SKM-1 (cell line): ENCODE measurements around the gene WASL.
"Not testable (repeated sequence)": the region's sequence is repeated elsewhere in the genome, so short reads cannot be mapped to it uniquely, and the experiment has no call there.

Source experiments
- DNase-seq: peaks from one replicate; lab custom pipeline; 2025; ENCODE audit not compliant: unreplicated experiment; lab: John Stamatoyannopoulos, UW

WASL gene

DNA sequence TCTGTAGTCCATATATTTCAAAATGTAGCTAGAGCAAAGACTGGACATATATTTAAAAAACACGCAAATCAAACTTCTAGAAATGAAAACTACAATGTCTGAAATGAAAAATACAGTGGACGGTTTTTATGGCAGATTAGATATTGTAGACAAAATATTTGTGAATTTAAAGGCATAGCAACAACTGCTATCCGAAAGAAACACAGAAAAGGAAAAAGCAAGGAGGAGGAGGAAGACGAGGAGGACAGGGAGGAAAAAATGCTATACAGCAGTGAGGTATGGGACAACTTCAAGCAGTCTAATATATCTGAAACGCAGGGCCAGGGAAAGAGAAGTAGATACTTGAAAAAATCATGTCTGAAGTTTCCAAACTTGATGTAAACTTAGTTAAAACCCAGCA is 13.3 kb downstream of the WASL start:
- DNase-seq: no peak

DNA sequence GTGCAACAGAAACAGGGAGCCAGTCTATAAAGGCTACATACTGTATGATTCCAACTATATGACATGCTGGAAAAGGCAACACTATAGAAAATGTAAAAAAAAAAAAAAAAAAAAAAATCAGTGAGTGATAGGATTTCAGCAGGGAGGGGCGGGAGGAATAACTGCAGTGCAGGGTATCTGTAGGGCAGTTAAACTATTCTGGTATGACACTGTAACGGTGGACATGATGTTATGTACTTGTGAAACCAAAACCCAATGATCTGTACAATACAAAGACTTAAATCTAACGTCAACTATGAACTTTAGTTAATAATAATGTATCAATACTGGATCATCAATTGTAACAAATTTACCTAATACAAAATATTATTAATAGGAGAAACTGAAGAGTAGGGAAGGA is 14.3 kb downstream of the WASL start:
- no peak for DNase-seq

DNA sequence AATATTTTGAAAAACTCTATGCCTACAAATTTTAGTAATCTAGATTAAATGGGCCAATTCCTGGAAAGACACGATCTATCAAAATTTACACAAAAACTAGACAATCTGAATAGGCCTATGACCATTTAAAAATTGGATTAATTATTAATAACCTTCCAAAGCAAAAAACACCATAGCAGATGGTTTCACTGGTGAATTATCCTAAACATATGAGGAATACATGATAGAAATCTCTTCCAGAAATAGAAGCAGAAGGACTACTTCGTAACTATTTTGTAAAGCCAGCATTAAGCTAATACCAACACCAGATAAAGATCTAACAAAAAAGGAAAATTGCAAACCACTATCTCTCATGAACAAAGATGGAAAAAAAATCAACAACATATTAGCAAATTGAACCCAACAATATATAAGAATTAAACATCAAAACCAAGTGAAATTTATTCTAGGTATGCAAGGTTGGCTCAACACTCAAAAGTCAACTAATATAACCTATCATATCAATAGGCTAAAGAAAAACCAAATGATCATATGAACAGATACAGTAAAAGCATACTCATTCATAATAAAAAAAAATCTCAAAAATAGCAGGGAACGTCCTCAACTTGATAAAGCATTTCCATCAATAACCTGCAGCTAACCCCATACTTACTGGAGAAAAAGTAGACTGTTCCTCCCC is 16.3 kb downstream of the WASL start:
- DNase-seq: no peak

DNA sequence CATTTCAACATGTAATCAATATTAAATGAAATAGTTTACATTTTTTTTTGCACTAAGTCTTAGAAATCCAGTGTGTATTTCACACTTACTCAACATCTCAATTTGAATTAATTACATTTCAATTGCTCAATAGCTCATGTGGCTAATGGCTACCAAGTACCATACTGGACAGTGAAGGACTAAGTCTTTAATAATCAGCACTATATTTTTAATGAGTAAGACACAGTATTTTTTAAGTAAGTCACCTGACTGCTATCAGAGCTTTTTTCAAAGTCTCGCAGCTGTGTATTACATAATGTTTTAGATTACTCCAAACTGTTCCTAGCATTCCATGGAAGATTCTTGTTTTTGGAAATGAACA is 19.6 kb downstream of the WASL start:
- DNase-seq: no peak

DNA sequence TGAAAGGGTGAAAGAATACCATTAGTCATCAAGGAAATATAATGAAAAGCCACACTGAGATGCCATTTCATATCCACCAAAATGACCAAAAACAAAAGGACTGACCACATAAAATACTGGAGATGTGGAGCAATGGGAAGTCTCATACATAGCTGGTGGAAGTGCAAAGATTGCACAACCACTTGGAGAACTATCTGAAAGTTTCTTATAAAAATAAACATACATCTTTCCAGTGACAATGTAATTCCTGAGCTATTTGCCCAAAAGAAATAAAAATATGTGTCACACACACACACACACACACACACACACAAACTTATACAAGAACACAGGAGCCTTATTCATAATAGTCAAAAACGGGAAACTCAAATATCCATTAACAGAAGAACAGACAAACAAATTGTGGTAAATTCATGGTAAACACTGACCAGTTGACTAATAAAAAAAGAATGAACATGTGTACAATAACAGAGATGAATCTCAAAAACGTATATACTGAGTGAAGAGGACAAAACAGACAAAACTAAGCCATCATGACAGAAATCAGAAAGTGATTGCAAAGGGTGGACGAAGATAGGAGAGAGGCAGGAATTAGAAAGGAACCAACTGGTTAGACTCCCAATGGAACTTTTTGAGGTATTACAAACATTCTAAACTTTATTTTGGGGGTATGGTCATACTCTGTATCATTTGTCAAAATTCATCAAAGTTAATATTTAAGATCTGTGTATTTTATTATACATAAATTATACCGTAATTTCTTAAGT is 21.5 kb downstream of the WASL start:
- no peak for DNase-seq

DNA sequence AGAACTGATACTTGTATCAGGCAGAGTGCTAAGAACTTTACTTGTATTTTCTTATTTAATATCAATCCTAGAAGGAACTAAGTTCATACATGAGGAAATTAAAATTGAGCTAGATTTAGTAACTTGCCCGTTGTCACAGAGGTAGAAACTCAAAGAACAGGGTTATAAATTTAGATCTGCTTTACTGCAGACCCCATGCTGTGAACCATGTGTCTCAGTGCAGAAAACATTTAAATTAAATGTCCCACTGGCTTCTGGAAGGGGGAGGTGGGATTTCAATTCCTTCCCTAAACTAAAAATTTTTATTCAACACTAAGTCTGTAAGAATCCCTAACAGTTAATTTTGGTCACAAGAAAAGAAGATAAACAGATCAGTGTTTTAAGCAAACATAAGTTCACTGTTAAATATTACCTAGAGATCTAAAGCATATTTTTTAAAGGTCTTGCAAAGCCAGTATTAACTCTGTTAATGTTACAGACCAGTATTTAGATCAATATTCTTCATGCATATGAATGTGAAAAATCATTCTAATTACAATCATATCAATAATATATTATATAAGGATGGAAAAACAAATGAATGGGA is 23.1 kb downstream of the WASL start:
- no peak for DNase-seq

DNA sequence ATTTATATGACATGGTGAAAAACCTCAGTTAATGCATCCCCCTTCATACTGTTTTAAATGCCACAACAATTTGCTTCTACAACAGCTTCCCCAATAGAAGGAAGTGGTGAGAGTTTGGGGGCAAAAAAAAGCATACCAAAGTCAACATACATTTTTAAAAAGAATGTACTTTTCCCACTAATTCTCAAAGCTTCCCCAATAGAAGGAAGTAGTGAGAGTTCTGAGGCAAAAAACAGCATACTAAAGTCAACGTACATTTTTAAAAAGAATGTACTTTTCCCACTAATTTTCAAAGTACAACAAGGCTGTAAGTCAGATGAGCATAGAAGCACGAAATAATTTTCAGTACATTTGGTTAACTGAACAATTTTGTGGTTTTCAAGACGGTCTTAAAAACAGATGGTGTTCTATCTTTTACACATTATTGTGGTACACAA is 24.0 kb downstream of the WASL start:
- DNase-seq: no peak

DNA sequence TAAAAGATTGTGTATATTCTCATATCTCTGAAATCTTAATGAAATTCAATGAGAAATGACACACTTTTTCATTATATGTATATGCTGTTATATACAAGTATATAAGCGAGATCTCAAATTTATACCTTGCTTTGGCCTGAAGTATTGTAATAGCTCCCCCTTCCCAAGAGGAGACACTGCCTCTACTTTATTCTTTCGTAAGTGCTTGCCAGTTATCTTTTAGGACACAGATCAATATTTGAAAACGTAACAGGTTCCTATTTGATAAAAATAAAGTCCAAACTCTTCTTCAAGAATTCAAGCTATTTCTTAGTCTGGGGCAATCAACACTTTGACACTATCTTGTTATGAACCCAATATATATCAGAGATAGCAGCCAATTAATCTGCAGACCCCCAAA is 24.9 kb downstream of the WASL start:
- no peak for DNase-seq

DNA sequence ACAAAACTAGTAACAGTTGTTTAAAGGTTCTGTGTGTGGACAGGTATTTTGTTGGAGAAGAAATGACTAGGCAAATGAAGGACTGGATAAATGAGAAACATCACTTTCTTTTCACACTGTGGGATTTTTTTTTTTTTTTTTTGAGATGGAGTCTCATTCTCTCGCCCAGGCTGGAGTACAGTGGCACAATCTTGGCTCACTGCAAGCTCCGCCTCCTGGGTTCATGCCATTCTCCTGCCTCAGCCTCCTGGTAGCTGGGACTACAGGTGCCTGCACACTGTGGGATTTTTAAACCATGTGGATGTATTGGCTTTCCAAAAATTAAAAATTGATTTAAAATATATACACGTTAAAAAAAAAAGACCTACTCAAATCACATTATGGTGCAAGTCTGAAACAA is 28.3 kb downstream of the WASL start:
- not testable (repeated sequence) for DNase-seq

DNA sequence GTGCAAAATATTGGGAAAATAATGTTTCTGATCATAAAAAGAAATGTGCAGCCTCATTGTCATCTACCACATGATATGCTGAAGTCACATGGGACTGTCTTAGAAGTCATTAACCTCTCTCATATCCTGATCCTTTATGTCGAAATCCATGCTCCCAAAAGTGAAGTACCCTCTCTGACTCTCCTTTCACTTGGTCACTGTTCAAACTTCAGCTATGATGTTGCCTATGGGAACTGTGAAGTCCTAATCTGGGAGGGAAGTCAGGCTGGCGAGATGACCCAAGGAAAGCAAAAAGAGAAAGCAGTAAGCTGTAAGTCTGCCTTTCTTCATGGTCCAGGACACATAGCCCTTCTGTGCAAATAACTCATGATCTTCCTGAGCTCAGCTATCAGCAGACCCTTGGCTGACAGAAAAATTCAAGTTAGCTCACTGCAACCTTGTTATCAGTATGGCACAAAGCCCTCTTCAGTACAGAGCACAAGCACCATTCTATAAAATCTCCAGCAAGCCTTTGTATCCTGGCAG is 29.5 kb downstream of the WASL start:
- no peak for DNase-seq

DNA sequence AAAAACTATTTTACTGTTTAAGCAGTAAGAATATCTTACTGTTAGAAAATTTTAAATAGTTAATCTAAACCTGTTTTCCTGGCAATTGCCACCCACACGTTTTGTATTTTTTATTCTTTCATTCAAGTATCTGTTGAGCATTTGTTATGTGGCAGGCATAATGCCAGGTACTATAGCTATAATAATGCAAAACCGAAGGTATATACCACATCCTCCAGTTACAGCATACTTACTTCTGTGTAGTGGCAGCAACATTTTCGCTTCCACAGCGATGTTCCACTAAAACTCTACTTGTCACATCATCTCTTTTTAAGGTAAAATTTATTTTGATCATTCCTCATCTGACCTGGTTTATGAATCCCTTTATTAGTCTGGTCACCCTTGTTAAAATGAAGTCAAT is 30.0 kb downstream of the WASL start:
- DNase-seq: no peak

DNA sequence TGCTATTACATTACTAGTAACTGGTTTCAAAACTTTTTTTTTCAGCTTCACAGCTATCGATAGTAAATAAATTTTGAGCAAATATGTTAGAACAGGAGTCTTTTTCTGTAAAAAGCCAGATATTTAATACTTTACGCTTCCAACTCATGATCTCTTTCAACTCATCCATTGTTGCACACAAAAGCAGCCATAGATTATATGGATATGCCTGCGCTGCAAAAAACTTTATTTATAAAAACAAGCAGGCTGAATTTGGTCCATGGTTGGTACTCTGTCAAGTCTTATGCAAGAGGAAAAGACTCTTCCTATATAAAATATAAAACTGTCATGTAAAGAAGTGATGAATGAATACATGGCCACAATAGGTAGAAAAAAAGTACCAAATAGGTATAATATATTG is 31.1 kb downstream of the WASL start:
- DNase-seq: no peak

DNA sequence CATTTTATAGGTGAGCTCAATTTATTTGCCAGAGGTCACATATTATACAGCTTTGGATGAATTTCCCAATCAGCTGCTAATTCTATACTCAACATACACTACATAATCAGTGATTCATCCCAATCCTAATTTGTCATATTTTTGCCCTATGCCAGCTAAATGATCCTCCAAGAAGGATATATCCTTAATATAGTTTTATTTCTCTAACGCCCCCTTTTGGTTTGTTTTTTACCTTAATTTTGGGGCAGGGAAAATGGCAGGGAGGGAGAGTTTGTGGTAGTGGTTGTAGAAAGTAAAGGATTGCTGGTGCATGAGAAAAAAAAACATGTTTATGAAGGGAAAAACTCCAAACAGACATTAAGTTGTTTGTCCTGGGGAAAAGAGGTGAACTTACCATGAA is 31.9 kb downstream of the WASL start:
- no peak for DNase-seq

DNA sequence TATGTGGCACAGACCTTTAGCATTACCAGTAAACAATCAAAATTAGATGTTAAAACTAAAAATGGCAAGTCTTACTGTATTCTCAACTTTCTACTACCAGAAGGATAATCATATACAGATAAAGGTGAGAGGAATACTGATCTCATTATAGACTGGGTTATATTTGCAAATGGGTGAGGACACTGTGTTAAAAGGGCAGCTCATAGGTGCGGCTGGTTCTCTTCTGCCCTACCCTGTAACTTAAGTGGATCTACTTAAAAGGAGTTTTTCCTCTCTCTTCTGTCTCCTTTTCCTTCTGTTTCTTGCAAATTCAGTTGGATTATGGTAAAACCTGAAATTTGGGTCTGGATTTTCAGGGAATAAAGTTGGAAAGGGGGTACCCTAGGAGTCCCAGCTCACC is 33.0 kb downstream of the WASL start:
- no peak for DNase-seq

DNA sequence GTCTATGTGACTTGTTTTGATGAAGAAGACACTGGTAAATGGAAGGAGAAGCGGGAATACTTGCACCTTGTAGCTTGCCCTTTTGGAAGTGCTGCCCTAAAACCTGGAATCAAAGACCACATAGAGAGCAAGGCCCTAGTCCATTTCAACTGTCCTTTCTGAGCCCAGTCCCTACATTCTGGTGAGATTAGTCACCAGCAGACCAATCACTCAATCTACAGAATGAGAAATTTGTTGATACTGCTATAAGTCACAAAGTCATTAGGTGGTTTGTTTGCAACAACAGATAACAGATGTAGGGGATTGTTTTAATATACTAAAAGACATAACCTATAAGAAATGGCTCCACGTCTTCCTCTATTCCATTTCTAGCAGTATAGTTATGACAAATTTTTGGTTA is 33.6 kb downstream of the WASL start:
- DNase-seq: no peak

DNA sequence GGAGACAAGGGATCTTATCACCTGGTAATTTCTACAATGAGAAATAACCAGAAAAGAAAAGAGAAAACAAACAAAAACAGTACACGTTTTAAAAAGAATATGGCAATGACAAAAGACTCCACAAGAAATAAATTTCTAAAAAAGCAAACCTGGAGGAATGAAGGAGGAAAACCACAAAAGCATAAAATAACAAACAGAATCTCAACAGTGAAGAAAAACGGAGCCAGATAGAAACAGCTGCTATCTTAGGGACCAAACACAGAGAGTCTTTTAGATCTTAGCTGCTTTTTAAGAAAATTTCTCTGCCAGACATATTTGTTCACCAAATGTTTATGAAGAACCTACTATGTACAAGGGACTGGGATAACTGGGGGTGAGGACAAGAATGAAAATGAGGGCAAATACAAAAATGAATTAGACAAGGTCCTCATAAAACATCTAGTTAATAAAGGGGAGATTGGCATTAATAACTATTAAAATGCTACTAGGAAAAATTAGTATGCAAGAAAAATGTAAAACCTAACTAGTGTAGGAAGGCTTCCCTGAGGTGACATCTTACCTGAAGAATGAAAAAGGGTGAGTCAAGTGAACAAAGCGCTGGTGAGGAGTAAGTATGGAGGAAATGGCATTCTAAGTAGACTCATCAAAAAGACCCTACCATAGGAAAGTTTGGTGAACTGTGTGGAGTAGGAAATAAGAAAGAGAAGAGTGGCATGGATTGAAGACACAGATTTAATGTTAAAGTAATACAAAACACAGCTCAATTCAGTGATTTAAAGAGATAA is 34.3 kb downstream of the WASL start:
- no peak for DNase-seq

DNA sequence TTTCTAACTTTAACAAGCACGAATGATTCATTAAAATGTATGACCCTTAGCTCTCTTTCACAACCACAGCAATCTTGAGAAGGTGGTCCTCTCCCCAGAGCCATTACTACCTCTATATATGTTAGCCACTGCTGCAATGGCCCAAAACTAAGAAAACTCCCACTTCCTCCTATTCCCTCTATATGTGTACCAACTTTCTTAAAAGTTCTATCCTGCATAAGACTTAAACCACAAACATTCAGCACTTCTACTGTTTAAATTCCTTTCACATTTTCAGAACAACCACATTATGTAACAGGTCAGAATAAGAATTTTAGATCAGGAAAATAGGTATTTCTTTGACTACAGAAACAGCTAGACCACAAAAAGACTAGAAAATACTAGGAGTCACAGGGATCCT is 36.2 kb downstream of the WASL start:
- no peak for DNase-seq

DNA sequence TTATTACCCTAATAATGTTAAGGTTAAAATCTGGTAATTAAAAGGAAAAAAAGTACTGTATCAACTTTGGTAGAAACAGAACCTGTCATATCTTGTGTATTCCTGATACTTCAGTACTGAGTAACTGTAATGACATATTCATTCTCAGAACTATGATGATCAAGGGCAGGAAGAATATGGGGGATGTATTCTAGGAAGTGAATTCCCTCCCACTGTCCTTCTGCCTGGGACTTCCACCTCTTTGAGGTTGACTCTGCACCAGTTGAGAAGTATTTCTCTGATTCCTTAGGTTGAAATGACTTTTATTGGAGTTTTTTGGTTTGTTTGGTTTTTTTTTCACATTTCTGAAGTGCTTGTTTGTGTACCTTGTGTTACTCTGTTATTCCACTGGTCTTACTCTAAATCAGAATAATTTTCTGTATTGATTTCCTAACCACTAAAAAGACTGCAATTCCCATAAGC is 36.9 kb downstream of the WASL start:
- no peak for DNase-seq

DNA sequence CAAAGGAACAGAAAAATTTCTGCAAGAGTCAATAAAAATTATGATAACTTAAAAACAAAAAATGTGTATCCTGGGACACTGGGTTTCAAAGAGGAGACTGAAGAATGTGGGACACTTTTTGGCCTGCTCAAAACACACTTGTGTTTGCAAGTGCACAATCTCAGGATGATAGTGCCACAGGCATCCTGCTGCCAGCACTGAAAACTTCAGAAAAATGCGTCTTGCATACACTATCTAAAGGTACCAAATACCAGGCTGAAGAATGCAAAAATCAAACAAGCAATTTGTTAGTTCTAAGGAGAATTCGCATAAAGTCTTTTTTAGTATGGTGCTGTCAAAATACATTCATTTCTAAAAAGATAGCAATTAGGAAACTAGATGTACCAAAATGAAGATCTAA is 38.1 kb downstream of the WASL start:
- no peak for DNase-seq

DNA sequence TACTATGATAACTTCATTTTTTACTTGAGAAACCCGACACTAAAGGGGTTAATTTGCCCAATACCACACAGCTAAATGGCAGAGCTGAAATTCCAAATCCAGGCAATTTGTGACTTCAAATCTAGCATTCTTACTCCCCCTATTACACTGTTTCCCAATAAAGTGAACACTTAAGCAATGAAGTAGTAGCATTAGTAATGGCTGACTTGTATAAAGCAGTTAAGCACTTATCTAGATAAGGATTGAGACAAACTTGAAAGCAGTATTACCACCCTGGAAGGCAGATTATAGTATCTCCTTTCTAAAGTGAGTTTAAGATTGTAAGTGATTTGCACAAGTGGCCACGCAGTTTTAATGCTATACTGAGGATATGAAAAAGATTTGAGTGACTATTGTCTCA is 39.3 kb downstream of the WASL start:
- DNase-seq: no peak

DNA sequence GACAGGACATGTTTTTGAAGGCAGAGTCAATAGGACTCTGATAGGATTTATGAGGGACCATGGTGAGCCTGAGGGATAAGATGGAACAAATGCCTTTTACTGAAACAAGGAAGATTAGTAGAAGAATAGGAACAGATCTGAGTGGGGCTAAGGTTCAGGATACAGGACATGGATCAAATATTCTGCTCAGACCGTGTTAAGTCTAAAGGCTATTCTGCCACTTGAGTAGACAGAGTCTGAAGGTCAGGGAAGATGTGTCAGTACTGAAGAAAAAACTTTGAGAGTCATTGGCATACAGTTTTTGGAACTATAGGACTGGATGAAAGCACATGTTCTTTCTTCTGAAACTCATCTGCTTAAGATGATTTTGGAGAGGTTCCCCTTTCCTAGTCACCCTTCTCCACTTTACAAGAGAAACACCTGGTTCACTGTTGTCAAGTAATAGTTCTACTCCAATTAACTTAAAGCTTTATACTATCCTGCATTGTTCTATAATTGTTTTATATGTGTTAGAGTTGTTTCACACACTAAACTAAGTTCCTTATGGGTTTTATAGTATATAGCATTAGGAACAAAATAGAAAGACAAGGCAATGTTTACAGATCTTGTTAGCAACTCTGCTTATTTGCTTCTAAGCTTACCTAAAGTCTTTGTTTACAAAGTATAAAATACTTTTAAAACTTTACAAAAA is 43.4 kb downstream of the WASL start:
- no peak for DNase-seq
